ENCODE measurements around the gene DNAH17.
"Not testable (repeated sequence)": the region's sequence is repeated elsewhere in the genome, so short reads cannot be mapped to it uniquely, and the experiment has no call there.

DNAH17 gene

GRCh38 chr17:78512976-78513375, 64.2 kb downstream of the DNAH17 start:
- no peak for DNase-seq
- TF ChIP-seq, protein P1, sequence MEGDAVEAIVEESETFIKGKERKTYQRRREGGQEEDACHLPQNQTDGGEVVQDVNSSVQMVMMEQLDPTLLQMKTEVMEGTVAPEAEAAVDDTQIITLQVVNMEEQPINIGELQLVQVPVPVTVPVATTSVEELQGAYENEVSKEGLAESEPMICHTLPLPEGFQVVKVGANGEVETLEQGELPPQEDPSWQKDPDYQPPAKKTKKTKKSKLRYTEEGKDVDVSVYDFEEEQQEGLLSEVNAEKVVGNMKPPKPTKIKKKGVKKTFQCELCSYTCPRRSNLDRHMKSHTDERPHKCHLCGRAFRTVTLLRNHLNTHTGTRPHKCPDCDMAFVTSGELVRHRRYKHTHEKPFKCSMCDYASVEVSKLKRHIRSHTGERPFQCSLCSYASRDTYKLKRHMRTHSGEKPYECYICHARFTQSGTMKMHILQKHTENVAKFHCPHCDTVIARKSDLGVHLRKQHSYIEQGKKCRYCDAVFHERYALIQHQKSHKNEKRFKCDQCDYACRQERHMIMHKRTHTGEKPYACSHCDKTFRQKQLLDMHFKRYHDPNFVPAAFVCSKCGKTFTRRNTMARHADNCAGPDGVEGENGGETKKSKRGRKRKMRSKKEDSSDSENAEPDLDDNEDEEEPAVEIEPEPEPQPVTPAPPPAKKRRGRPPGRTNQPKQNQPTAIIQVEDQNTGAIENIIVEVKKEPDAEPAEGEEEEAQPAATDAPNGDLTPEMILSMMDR (IDR thresholded peaks at IDR 0.05; ENCODE audit: low read depth, low read length) = no peak
- H3K4me3 ChIP-seq (ENCODE audit: low read depth, low read length) = no peak overlapping the region
- no peaks in the 10 kb centered on the region for H3K27me3 ChIP-seq (ENCODE audit: insufficient read depth, low read depth, severe bottlenecking)
- H3K27ac ChIP-seq = no peak overlapping the region
- H3K36me3 ChIP-seq = no peaks in the 10 kb centered on the region
- peaks cover 10% of the 10 kb centered on the region for H3K9me3 ChIP-seq (ENCODE audit: severe bottlenecking)

DNA sequence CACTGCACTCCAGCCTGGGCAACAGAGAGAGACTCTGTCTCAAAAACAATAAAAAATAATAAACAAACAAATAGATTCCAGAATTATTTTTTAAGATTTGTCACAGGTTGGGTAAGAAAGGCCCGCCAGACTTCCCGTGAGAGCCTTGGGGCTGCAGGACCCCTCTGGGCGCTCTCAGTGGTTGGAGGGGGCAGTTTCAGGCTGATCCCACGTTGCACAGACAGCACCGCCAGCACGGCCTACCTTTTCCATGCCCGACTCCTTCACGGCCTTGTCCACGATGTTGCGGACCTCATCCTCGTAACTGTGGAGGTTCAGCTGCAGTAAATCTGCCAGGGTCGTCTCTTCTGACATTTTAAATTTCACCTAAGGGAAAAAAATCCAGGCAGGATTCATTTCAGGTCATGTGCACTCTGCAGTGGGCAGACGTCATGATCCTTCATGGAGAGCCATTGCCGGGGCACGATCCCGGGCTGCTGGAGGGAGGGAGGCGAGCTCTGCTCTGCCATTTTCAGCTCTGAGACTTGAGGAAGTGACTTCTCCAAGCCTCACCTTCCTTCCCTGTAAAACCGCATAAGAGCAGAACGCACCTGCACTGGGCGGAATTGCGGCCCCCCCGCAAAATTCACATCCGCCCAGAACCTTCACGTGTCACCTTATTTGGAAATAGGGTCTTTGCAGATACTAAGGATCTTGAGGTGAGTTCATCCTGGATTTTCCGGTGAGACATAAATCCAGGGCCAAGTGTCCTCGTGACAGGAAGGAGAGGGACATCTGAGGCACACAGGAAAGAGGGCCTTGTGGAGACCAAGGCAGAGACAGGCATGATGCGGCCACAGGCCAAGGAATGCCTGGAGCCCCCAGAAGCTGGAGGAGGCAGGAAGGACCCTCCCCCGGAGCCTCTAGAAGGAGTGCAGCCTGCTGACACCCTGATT, 66.8 kb downstream of the DNAH17 start:
- Histone ChIP-seq H3K36me3 (no peaks in the 10 kb centered on the region), H3K4me3 (ENCODE audit: low read depth, low read length) (no peak overlapping the region), H3K27ac (no peak overlapping the region), H3K27me3 (ENCODE audit: insufficient read depth, low read depth, severe bottlenecking) (no peaks in the 10 kb centered on the region), H3K9me3 (ENCODE audit: severe bottlenecking) (peaks cover 10% of the 10 kb centered on the region)
- DNase-seq = no peak
- TF ChIP-seq, protein P1 (IDR thresholded peaks at IDR 0.05; ENCODE audit: low read depth, low read length) = no peak

GRCh38 chr17:78507526-78507925, 69.7 kb downstream of the DNAH17 start:
- Histone ChIP-seq H3K27me3 (ENCODE audit: insufficient read depth, low read depth, severe bottlenecking) (no peaks in the 10 kb centered on the region), H3K4me3 (ENCODE audit: low read depth, low read length) (no peak overlapping the region), H3K27ac (no peak overlapping the region), H3K9me3 (ENCODE audit: severe bottlenecking) (peaks cover 9% of the 10 kb centered on the region), H3K36me3 (no peaks in the 10 kb centered on the region)
- no peak for DNase-seq
- TF ChIP-seq, protein P1 (IDR thresholded peaks at IDR 0.05; ENCODE audit: low read depth, low read length) = no peak

- TF ChIP-seq, protein P1 (IDR thresholded peaks at IDR 0.05; ENCODE audit: low read depth, low read length) = no peak
These were observed 70.5 kb downstream of the DNAH17 start for GRCh38 chr17:78506454-78507309.

GRCh38 chr17:78504156-78504925, 72.9 kb downstream of the DNAH17 start:
- no peak for DNase-seq
- Histone ChIP-seq H3K4me3 (ENCODE audit: low read depth, low read length) (no peak overlapping the region), H3K36me3 (no peaks in the 10 kb centered on the region), H3K27ac (no peak overlapping the region), H3K27me3 (ENCODE audit: insufficient read depth, low read depth, severe bottlenecking) (no peaks in the 10 kb centered on the region), H3K9me3 (ENCODE audit: severe bottlenecking) (no peaks in the 10 kb centered on the region)
- TF ChIP-seq, protein P1 (IDR thresholded peaks at IDR 0.05; ENCODE audit: low read depth, low read length) = no peak

More at GRCh38 chr17:78506454-78507309, 70.5 kb downstream of the DNAH17 start:
- Histone ChIP-seq H3K27me3 (ENCODE audit: insufficient read depth, low read depth, severe bottlenecking) (no peaks in the 10 kb centered on the region), H3K27ac (no peak overlapping the region), H3K4me3 (ENCODE audit: low read depth, low read length) (no peak overlapping the region), H3K9me3 (ENCODE audit: severe bottlenecking) (peaks cover 3% of the 10 kb centered on the region), H3K36me3 (no peaks in the 10 kb centered on the region)
- DNase-seq = no peak

DNA sequence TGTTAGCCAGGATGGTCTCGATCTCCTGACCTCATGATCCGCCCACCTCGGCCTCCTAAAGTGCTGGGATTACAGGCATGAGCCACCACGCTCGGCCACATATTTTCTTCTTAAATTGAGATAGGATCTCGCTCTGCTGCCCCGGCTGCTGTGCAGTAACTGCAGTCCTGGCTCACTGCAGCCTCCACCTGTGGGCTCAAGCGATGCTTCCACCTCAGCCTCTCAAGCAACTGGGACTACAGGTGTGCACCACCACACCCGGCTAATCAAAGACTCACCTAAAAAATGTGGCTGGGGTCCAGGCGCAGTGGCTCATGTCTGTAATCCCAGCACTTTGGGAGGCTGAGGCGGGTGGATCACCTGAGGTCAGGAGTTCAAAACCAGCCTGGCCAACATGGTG, 73.8 kb downstream of the DNAH17 start:
- H3K36me3 ChIP-seq; H3K27me3 ChIP-seq (ENCODE audit: insufficient read depth, low read depth, severe bottlenecking); H3K9me3 ChIP-seq (ENCODE audit: severe bottlenecking); H3K4me3 ChIP-seq (ENCODE audit: low read depth, low read length); DNase-seq; H3K27ac ChIP-seq: not testable (repeated sequence)

Data from WERI-Rb-1 (cell line).